SK-N-SH treated with all-trans-retinoic acid at 6 μM for 48 hours (cell line): ENCODE data around the gene RAB4A.

Experiments
- ATAC-seq: fragments of 200-7000 bp; cut with Tn5 transposase; 3 replicates; pipeline ENCODE4 v1.9.1; 2020; ENCODE audit warnings: mild to moderate bottlenecking, moderate library complexity
- ARNTL ChIP-seq: fragments of 450-650 bp; formaldehyde crosslinking; IDR thresholded peaks from 2 replicates; pipeline ENCODE4 v1.5.0; 2020; ENCODE audit warnings: low read depth, mild to moderate bottlenecking, moderate library complexity, borderline replicate concordance
- BACH2 ChIP-seq: fragments of 250-450 bp; sonication (Bioruptor Pico); IDR thresholded peaks from 2 replicates; pipeline ENCODE4 v1.9.0; 2021; ENCODE audit warnings: mild to moderate bottlenecking, borderline replicate concordance
- CSDC2 ChIP-seq: fragments of 250-450 bp; sonication (Bioruptor Pico); IDR thresholded peaks from 2 replicates; pipeline ENCODE4 v1.5.0; 2020; ENCODE audit warnings: mild to moderate bottlenecking, moderate library complexity
- ESRRG ChIP-seq: fragments of 250-450 bp; sonication (Bioruptor Pico); IDR thresholded peaks from 2 replicates; pipeline ENCODE4 v1.6.1; 2021; ENCODE audit warnings: mild to moderate bottlenecking
- GLIS3 ChIP-seq: fragments of 250-450 bp; sonication (Bioruptor Pico); IDR thresholded peaks from 2 replicates; pipeline ENCODE4 v1.5.0; 2020; ENCODE audit warnings: mild to moderate bottlenecking, moderate library complexity
- ISL1 ChIP-seq: fragments of 250-450 bp; sonication (Bioruptor Pico); IDR thresholded peaks from 2 replicates; pipeline ENCODE4 v2.1.2; 2022; ENCODE audit warnings: mild to moderate bottlenecking, moderate library complexity
- OSR1 ChIP-seq: fragments of 250-450 bp; sonication (Bioruptor Pico); IDR thresholded peaks from 2 replicates; pipeline ENCODE4 v1.8.0; 2022; ENCODE audit warnings: moderate library complexity, mild to moderate bottlenecking, inconsistent platforms
- PPARA ChIP-seq: fragments of 250-450 bp; sonication (Bioruptor Pico); IDR thresholded peaks from 2 replicates; pipeline ENCODE4 v1.5.0; 2020; ENCODE audit warnings: mild to moderate bottlenecking, borderline replicate concordance
- RARB ChIP-seq: fragments of 250-450 bp; sonication (Bioruptor Pico); IDR thresholded peaks from 2 replicates; pipeline ENCODE4 v1.8.0; 2021; ENCODE audit warnings: mild to moderate bottlenecking, moderate library complexity
- SNAI2 ChIP-seq: fragments of 250-450 bp; sonication (Bioruptor Pico); IDR thresholded peaks from 2 replicates; pipeline ENCODE4 v1.5.0; 2020; ENCODE audit warnings: mild to moderate bottlenecking, moderate library complexity
- TCF4 ChIP-seq: fragments of 250-450 bp; sonication (Bioruptor Pico); IDR thresholded peaks from 2 replicates; pipeline ENCODE4 v1.8.0; 2021; ENCODE audit warnings: mild to moderate bottlenecking, moderate library complexity, borderline replicate concordance
- TOX ChIP-seq: fragments of 250-450 bp; sonication (Bioruptor Pico); IDR thresholded peaks from 2 replicates; pipeline ENCODE4 v1.8.0; 2021; ENCODE audit warnings: mild to moderate bottlenecking, moderate library complexity, borderline replicate concordance
- ZC3H10 ChIP-seq: fragments of 250-450 bp; sonication (Bioruptor Pico); IDR thresholded peaks from 2 replicates; pipeline ENCODE4 v1.5.1; 2021; ENCODE audit warnings: mild to moderate bottlenecking, moderate library complexity
- ZFP3 ChIP-seq: fragments of 250-450 bp; sonication (Bioruptor Pico); IDR thresholded peaks from 2 replicates; pipeline ENCODE4 v1.5.0; 2020; ENCODE audit warnings: mild to moderate bottlenecking, moderate library complexity
- ZFP30 ChIP-seq: fragments of 450-650 bp; formaldehyde crosslinking; IDR thresholded peaks from 2 replicates; pipeline ENCODE4 v1.5.0; 2022; ENCODE audit warnings: mild to moderate bottlenecking, moderate library complexity
- ZNF70 ChIP-seq: fragments of 450-650 bp; formaldehyde crosslinking; IDR thresholded peaks from 2 replicates; pipeline ENCODE4 v1.5.0; 2020; ENCODE audit warnings: mild to moderate bottlenecking, moderate library complexity
- ZNF8 ChIP-seq: fragments of 450-650 bp; formaldehyde crosslinking; IDR thresholded peaks from 2 replicates; pipeline ENCODE4 v1.5.0; 2020; ENCODE audit warnings: mild to moderate bottlenecking, moderate library complexity
- TF ChIP-seq, protein P1 (sequence below): fragments of 250-450 bp; sonication (Bioruptor Pico); IDR thresholded peaks from 2 replicates; pipeline ENCODE4 v1.8.0; 2021; ENCODE audit warnings: low read depth, mild to moderate bottlenecking, moderate library complexity, borderline replicate concordance
- TF ChIP-seq, protein P2 (sequence below): fragments of 250-450 bp; sonication (Bioruptor Pico); IDR thresholded peaks from 2 replicates; pipeline ENCODE4 v1.5.0; 2020; ENCODE audit warnings: mild to moderate bottlenecking, moderate library complexity
- TF ChIP-seq, protein P3 (sequence below): fragments of 250-450 bp; sonication (Bioruptor Pico); IDR thresholded peaks from 2 replicates; pipeline ENCODE4 v1.5.1; 2021; ENCODE audit warnings: mild to moderate bottlenecking, moderate library complexity
- TF ChIP-seq, protein P4 (sequence below): fragments of 250-450 bp; sonication (Bioruptor Pico); IDR thresholded peaks from 2 replicates; pipeline ENCODE4 v1.5.1; 2020; ENCODE audit warnings: low read depth, mild to moderate bottlenecking, moderate library complexity
- TF ChIP-seq, protein P5 (sequence below): fragments of 250-450 bp; sonication (Bioruptor Pico); IDR thresholded peaks from 2 replicates; pipeline ENCODE4 v1.8.0; 2020; ENCODE audit warnings: mild to moderate bottlenecking, moderate library complexity, borderline replicate concordance

The RAB4A gene

DNA sequence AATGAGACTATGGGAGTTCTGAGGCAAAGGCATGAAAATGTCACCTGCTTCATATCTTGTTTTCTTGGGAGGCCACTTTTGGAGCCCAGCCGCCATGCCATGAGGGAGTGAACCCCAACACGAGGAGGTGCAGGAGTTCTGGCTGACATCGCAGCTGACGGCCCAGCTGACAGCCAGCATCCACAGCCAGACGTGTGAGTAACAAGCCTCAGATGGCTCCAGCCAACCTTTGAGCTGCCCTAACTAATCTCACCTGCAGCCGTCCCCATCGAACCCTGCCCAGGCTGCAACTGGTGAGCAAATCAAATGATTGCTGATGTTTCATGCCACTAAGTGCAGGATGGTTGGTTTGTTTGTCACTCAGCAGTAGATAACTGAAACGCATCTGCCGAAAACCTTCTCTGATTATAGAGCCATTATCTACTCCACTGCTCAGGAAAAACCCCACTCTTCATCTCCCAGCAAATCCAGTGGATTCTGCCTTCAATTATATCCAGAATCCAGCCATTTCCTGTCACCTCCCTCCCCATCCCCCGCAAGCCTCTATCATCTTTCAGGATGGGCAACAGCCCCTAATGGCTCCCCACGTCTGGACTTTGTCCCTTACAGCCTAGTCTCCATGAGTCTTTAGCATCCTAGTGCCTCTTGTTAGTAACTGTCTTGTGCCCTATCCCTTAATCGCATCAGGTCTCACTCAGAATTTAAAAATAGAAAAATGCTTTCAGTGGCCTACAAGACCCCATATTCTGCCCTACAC is 18.5 kb upstream of the RAB4A start:
- ATAC-seq = no peak
- TF ChIP-seq SNAI2 (CRISPR knock-in tag) (no peak), ISL1 (CRISPR knock-in tag) (no peak), ARNTL (CRISPR knock-in tag) (no peak), ZFP30 (CRISPR knock-in tag) (no peak), CSDC2 (CRISPR knock-in tag) (no peak), ZC3H10 (CRISPR knock-in tag) (no peak), BACH2 (CRISPR knock-in tag) (no peak), OSR1 (no peak), TOX (no peak), RARB (CRISPR knock-in tag) (no peak), PPARA (CRISPR knock-in tag) (no peak), TCF4 (CRISPR knock-in tag) (no peak), GLIS3 (CRISPR knock-in tag) (no peak), ZNF70 (CRISPR knock-in tag) (no peak), ZFP3 (CRISPR knock-in tag) (no peak)
- TF ChIP-seq, protein P1, sequence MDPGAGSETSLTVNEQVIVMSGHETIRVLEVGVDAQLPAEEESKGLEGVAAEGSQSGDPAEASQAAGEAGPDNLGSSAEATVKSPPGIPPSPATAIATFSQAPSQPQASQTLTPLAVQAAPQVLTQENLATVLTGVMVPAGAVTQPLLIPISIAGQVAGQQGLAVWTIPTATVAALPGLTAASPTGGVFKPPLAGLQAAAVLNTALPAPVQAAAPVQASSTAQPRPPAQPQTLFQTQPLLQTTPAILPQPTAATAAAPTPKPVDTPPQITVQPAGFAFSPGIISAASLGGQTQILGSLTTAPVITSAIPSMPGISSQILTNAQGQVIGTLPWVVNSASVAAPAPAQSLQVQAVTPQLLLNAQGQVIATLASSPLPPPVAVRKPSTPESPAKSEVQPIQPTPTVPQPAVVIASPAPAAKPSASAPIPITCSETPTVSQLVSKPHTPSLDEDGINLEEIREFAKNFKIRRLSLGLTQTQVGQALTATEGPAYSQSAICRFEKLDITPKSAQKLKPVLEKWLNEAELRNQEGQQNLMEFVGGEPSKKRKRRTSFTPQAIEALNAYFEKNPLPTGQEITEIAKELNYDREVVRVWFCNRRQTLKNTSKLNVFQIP (CRISPR knock-in tag) = no peak
- TF ChIP-seq, protein P2, sequence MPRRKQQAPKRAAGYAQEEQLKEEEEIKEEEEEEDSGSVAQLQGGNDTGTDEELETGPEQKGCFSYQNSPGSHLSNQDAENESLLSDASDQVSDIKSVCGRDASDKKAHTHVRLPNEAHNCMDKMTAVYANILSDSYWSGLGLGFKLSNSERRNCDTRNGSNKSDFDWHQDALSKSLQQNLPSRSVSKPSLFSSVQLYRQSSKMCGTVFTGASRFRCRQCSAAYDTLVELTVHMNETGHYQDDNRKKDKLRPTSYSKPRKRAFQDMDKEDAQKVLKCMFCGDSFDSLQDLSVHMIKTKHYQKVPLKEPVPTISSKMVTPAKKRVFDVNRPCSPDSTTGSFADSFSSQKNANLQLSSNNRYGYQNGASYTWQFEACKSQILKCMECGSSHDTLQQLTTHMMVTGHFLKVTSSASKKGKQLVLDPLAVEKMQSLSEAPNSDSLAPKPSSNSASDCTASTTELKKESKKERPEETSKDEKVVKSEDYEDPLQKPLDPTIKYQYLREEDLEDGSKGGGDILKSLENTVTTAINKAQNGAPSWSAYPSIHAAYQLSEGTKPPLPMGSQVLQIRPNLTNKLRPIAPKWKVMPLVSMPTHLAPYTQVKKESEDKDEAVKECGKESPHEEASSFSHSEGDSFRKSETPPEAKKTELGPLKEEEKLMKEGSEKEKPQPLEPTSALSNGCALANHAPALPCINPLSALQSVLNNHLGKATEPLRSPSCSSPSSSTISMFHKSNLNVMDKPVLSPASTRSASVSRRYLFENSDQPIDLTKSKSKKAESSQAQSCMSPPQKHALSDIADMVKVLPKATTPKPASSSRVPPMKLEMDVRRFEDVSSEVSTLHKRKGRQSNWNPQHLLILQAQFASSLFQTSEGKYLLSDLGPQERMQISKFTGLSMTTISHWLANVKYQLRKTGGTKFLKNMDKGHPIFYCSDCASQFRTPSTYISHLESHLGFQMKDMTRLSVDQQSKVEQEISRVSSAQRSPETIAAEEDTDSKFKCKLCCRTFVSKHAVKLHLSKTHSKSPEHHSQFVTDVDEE = no peak
- TF ChIP-seq, all 23 proteins: peak for 0

DNA sequence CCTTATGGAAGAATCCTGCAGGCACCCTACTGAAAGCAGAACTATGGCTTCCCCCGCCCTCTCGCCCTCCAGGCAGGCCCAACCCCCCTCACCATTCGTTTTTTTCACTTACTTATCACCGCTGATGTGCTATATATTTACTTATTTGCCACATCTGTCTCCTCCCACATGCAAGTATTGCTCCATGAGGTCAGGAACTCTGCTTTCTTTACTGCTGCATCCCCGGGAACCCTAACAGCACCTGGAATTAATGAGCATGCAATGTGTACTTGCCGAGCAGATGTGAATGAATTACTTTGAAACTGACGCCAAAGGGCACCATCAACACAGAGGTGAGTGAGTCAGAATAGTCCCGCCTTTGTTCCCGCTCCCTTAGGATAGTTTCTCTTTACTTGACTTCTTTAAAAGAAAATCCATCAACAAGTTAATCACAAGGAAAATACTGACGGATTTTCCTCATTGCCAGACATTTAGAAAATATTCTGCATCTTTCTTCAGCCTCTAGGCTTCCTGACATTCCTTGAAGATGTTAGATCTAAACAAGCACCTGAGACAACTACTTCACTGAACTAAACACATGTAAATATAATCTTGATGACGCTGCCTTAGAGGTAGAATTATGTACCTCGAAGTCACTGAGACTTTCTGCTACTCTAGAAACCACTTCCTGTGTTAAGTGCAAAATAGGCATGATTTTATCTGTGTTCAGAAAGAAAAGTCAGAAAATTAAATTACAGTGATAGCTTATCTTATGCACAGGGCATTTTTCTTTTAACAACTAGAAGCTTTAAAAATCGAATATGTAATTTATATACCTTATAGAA is 17.5 kb upstream of the RAB4A start:
- peak; percentile 54 for ATAC-seq
- TF ChIP-seq, protein P3, sequence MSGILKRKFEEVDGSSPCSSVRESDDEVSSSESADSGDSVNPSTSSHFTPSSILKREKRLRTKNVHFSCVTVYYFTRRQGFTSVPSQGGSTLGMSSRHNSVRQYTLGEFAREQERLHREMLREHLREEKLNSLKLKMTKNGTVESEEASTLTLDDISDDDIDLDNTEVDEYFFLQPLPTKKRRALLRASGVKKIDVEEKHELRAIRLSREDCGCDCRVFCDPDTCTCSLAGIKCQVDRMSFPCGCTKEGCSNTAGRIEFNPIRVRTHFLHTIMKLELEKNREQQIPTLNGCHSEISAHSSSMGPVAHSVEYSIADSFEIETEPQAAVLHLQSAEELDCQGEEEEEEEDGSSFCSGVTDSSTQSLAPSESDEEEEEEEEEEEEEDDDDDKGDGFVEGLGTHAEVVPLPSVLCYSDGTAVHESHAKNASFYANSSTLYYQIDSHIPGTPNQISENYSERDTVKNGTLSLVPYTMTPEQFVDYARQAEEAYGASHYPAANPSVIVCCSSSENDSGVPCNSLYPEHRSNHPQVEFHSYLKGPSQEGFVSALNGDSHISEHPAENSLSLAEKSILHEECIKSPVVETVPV (CRISPR knock-in tag) = no peak
- TF ChIP-seq ZFP30 (CRISPR knock-in tag) (no peak), RARB (CRISPR knock-in tag) (no peak), ZNF70 (CRISPR knock-in tag) (no peak), ZC3H10 (CRISPR knock-in tag) (no peak), ZFP3 (CRISPR knock-in tag) (no peak), TOX (no peak), OSR1 (no peak), TCF4 (CRISPR knock-in tag) (peak; percentile 51; the same call in 1 of the 2 replicates)

DNA sequence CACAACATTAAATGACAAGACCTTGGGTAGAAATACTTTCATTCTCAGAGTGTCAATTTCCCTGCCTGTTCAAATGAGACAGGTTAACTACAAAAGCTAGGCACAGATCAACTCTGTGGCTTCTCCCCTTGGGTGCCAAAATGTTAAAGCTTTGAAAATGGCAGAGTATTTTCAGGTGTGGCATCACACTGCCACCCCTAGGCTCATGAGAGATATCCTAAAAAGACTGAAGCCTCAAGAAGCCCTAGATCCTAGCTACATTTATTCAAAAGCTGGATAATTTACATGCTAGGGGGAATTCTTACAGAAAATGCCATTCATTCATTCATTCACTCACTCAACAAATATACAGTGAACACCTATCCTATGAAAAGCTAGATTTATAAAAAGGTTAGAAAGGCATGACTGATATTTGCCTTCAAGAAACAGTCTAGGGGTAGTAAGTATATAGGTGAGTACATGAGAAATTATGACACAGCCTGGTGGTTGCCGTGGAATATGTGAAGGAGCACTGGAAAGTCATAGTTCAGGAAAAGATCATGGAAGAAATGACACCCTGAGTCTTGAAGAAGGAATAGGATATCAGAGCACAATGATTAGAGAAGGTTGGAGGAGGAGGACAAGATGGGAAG is 15.9 kb upstream of the RAB4A start:
- ATAC-seq = no peak
- TF ChIP-seq, protein P4, sequence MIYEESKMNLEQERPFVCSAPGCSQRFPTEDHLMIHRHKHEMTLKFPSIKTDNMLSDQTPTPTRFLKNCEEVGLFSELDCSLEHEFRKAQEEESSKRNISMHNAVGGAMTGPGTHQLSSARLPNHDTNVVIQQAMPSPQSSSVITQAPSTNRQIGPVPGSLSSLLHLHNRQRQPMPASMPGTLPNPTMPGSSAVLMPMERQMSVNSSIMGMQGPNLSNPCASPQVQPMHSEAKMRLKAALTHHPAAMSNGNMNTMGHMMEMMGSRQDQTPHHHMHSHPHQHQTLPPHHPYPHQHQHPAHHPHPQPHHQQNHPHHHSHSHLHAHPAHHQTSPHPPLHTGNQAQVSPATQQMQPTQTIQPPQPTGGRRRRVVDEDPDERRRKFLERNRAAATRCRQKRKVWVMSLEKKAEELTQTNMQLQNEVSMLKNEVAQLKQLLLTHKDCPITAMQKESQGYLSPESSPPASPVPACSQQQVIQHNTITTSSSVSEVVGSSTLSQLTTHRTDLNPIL = no peak
- TF ChIP-seq, protein P5, sequence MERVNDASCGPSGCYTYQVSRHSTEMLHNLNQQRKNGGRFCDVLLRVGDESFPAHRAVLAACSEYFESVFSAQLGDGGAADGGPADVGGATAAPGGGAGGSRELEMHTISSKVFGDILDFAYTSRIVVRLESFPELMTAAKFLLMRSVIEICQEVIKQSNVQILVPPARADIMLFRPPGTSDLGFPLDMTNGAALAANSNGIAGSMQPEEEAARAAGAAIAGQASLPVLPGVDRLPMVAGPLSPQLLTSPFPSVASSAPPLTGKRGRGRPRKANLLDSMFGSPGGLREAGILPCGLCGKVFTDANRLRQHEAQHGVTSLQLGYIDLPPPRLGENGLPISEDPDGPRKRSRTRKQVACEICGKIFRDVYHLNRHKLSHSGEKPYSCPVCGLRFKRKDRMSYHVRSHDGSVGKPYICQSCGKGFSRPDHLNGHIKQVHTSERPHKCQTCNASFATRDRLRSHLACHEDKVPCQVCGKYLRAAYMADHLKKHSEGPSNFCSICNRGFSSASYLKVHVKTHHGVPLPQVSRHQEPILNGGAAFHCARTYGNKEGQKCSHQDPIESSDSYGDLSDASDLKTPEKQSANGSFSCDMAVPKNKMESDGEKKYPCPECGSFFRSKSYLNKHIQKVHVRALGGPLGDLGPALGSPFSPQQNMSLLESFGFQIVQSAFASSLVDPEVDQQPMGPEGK (CRISPR knock-in tag) = no peak
- TF ChIP-seq ARNTL (CRISPR knock-in tag) (no peak), OSR1 (no peak), ZC3H10 (CRISPR knock-in tag) (no peak), ZNF8 (CRISPR knock-in tag) (no peak), ZNF70 (CRISPR knock-in tag) (no peak), TOX (no peak), BACH2 (CRISPR knock-in tag) (no peak), RARB (CRISPR knock-in tag) (no peak), SNAI2 (CRISPR knock-in tag) (no peak), ZFP30 (CRISPR knock-in tag) (no peak), PPARA (CRISPR knock-in tag) (no peak), ESRRG (CRISPR knock-in tag) (no peak), ZFP3 (CRISPR knock-in tag) (no peak)
- TF ChIP-seq, protein P1 (CRISPR knock-in tag) = no peak
